SU-DHL-6 (cell line): ENCODE results near the gene IRF2.

Experiments used
- H2AFZ ChIP-seq: fragments of 200-600 bp; sonication (generic); 2 replicates; pipeline ENCODE4 v1.6.1; 2014; ENCODE audit warnings: low read depth, mild to moderate bottlenecking, moderate library complexity, mixed read lengths, antibody characterized with exemption, low read length; ENCODE audit not compliant: severe bottlenecking
- H3F3A ChIP-seq: fragments of 200-600 bp; shearing (Covaris generic); 2 replicates; pipeline ENCODE4 v1.6.0; 2016; ENCODE audit warnings: antibody characterized with exemption, mild to moderate bottlenecking; ENCODE audit not compliant: insufficient read depth
- H3K27ac ChIP-seq: fragments of 200-600 bp; sonication (generic); 2 replicates; pipeline ENCODE4 v1.5.1; 2016; ENCODE audit warnings: low read depth, mild to moderate bottlenecking, low read length, moderate library complexity, mixed read lengths
- H3K27me3 ChIP-seq: fragments of 200-600 bp; sonication (generic), shearing (Covaris generic); 2 replicates; pipeline ENCODE4 v1.6.0; 2014; ENCODE audit warnings: mild to moderate bottlenecking, low read length
- H3K36me3 ChIP-seq: fragments of 200-600 bp; sonication (generic); 2 replicates; pipeline ENCODE4 v1.6.1; 2014; ENCODE audit warnings: mild to moderate bottlenecking, low read length, mixed read lengths
- H3K4me2 ChIP-seq: fragments of 300-600, 200-600 bp; shearing (Covaris generic), sonication (generic); 2 replicates; pipeline ENCODE4 v1.6.0; 2014; ENCODE audit warnings: low read length, low read depth, mild to moderate bottlenecking; ENCODE audit not compliant: poor library complexity, severe bottlenecking
- H3K4me3 ChIP-seq: fragments of 200-600 bp; sonication (generic); 2 replicates; pipeline ENCODE4 v1.5.1; 2014; ENCODE audit warnings: antibody characterized with exemption, low read length, mild to moderate bottlenecking, mixed read lengths; ENCODE audit not compliant: insufficient read depth, poor library complexity, severe bottlenecking
- H3K79me2 ChIP-seq: fragments of 200-600 bp; sonication (generic); 2 replicates; pipeline ENCODE4 v1.6.1; 2014; ENCODE audit warnings: mild to moderate bottlenecking, low read length, moderate library complexity; ENCODE audit not compliant: insufficient read depth
- H3K9ac ChIP-seq: fragments of 200-600 bp; sonication (generic); 2 replicates; pipeline ENCODE4 v1.7.0; 2014; ENCODE audit warnings: mild to moderate bottlenecking, low read length
- H3K9me2 ChIP-seq: fragments of 200-600 bp; sonication (generic); replicated peaks from 2 replicates; pipeline ENCODE4 v1.6.1; 2014; ENCODE audit warnings: low read length; ENCODE audit not compliant: insufficient read depth
- H3K9me3 ChIP-seq: fragments of 200-600 bp; sonication (generic); 2 replicates; pipeline ENCODE4 v1.6.1; 2014; ENCODE audit warnings: low read length, mixed read lengths; ENCODE audit not compliant: insufficient read depth
- H4K20me1 ChIP-seq: fragments of 200-600 bp; sonication (generic); 2 replicates; pipeline ENCODE4 v1.6.1; 2014; ENCODE audit warnings: low read depth, mild to moderate bottlenecking, antibody characterized with exemption, low read length, moderate library complexity, mixed read lengths
- EZH2phosphoT487 ChIP-seq: fragments of 200-600 bp; sonication (generic), shearing (Covaris generic); conservative IDR thresholded peaks from 2 replicates; pipeline ENCODE4 v1.6.1; 2018; ENCODE audit warnings: mild to moderate bottlenecking, antibody characterized with exemption, low read length, moderate library complexity, mixed read lengths
- TF ChIP-seq, protein P1 (sequence below): fragments of 200-600 bp; sonication (generic); IDR thresholded peaks from one replicate; pipeline ENCODE4 v1.5.1; 2017; ENCODE audit warnings: antibody characterized with exemption, mild to moderate bottlenecking, low read length, moderate library complexity; ENCODE audit not compliant: insufficient read depth, poor library complexity, severe bottlenecking

The IRF2 gene

GRCh38 chr4:184337907-184338306 lies 136.4 kb downstream of the IRF2 start:
- Histone ChIP-seq H2AFZ (no peak overlapping the region), H3K4me2 (no peak overlapping the region), H3F3A (no peaks in the 10 kb centered on the region), H4K20me1 (no peaks in the 10 kb centered on the region), H3K36me3 (no peaks in the 10 kb centered on the region; the same call in 1 of the 2 replicates), H3K9me3 (no peaks in the 10 kb centered on the region), H3K4me3 (no peak overlapping the region), H3K9me2 (no peaks in the 10 kb centered on the region), H3K27me3 (no peaks in the 10 kb centered on the region), H3K9ac (no peak overlapping the region), H3K79me2 (no peaks in the 10 kb centered on the region), H3K27ac (no peak overlapping the region)
- no peak for TF ChIP-seq EZH2phosphoT487
- TF ChIP-seq, protein P1, sequence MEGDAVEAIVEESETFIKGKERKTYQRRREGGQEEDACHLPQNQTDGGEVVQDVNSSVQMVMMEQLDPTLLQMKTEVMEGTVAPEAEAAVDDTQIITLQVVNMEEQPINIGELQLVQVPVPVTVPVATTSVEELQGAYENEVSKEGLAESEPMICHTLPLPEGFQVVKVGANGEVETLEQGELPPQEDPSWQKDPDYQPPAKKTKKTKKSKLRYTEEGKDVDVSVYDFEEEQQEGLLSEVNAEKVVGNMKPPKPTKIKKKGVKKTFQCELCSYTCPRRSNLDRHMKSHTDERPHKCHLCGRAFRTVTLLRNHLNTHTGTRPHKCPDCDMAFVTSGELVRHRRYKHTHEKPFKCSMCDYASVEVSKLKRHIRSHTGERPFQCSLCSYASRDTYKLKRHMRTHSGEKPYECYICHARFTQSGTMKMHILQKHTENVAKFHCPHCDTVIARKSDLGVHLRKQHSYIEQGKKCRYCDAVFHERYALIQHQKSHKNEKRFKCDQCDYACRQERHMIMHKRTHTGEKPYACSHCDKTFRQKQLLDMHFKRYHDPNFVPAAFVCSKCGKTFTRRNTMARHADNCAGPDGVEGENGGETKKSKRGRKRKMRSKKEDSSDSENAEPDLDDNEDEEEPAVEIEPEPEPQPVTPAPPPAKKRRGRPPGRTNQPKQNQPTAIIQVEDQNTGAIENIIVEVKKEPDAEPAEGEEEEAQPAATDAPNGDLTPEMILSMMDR, result no peak
